Measurements from ENCODE around the gene LDLRAD4. TPM values are rescaled to one million over a fixed set of nuclear protein-coding genes. Genes with fewer than 3 reads are reported as not detected.

The LDLRAD4 gene
- total and polyA plus RNA-seq, 5 donors from 2014 or later: 42.4 to 207 (median 49.8) TPM

- H3K27me3 ChIP-seq (ENCODE audit: control insufficient read depth, insufficient read depth, low read length): no peaks in the 10 kb centered on the region
- H3K4me3 Mint-ChIP-seq: peak overlapping the region in 1 of 4 donors; percentile 58
- H3K36me3 Mint-ChIP-seq: peaks cover 14% of the 10 kb centered on the region
- no peak overlapping the region for H3K27ac ChIP-seq (ENCODE audit: insufficient read depth, low read length, poor library complexity, severe bottlenecking)
- no peak overlapping the region for H3K4me3 ChIP-seq (ENCODE audit: low read depth, low read length)
- H3K9me3 Mint-ChIP-seq: no peaks in the 10 kb centered on the region
- peaks cover 19 to 77% (median 45%) of the 10 kb centered on the region in 4 donors for H3K4me1 Mint-ChIP-seq
- peaks cover 3% of the 10 kb centered on the region for H3K4me1 ChIP-seq (ENCODE audit: control insufficient read depth, insufficient read depth, low read length, poor library complexity, severe bottlenecking)
- H3K27ac Mint-ChIP-seq: peak overlapping the region; percentile 31 to 63 (median 42)
- DNase-seq: no peak
- no peaks in the 10 kb centered on the region for H3K27me3 Mint-ChIP-seq
- no peaks in the 10 kb centered on the region for H3K9me3 ChIP-seq (ENCODE audit: control insufficient read depth in 2 of 2, low read length in 2 of 2)
- ATAC-seq (ENCODE audit: low read depth in 2 of 2): no peak
- H3K36me3 ChIP-seq (ENCODE audit: control insufficient read depth, insufficient read depth, low read length): peaks cover 39% of the 10 kb centered on the region
These were observed 306.9 kb downstream of the LDLRAD4 start for GRCh38 chr18:13525381-13526029.

GRCh38 chr18:13526519-13526918, 308.0 kb downstream of the LDLRAD4 start:
- H3K4me3 ChIP-seq (ENCODE audit: low read depth, low read length): no peak overlapping the region
- no peaks in the 10 kb centered on the region for H3K9me3 ChIP-seq (ENCODE audit: control insufficient read depth in 2 of 2, low read length in 2 of 2)
- Mint-ChIP-seq H3K27me3 (no peaks in the 10 kb centered on the region), H3K36me3 (peaks cover 14% of the 10 kb centered on the region), H3K4me3 (no peak overlapping the region), H3K27ac (peak overlapping the region; percentile 38 to 68 (median 42)), H3K4me1 (peaks cover 13 to 72% (median 41%) of the 10 kb centered on the region in 4 donors), H3K9me3 (no peaks in the 10 kb centered on the region)
- no peak overlapping the region for H3K27ac ChIP-seq (ENCODE audit: insufficient read depth, low read length, poor library complexity, severe bottlenecking)
- DNase-seq (no peak), ATAC-seq (ENCODE audit: low read depth in 2 of 2) (no peak)
- no peaks in the 10 kb centered on the region for H3K27me3 ChIP-seq (ENCODE audit: control insufficient read depth, insufficient read depth, low read length)
- peaks cover 3% of the 10 kb centered on the region for H3K4me1 ChIP-seq (ENCODE audit: control insufficient read depth, insufficient read depth, low read length, poor library complexity, severe bottlenecking)
- peaks cover 32% of the 10 kb centered on the region for H3K36me3 ChIP-seq (ENCODE audit: control insufficient read depth, insufficient read depth, low read length)

GRCh38 chr18:13527256-13527655, 308.7 kb downstream of the LDLRAD4 start:
- peak overlapping the region in 1 of 3 donors; percentile 74 for H3K27ac Mint-ChIP-seq
- no peak for ATAC-seq (ENCODE audit: low read depth in 2 of 2)
- no peak overlapping the region for H3K4me3 Mint-ChIP-seq

GRCh38 chr18:13527730-13528129, 309.2 kb downstream of the LDLRAD4 start:
- no peak for DNase-seq
- no peaks in the 10 kb centered on the region for H3K27me3 Mint-ChIP-seq
- H3K27ac ChIP-seq (ENCODE audit: insufficient read depth, low read length, poor library complexity, severe bottlenecking): no peak overlapping the region
- peaks cover 30% of the 10 kb centered on the region for H3K36me3 ChIP-seq (ENCODE audit: control insufficient read depth, insufficient read depth, low read length)
- H3K36me3 Mint-ChIP-seq: peaks cover 14% of the 10 kb centered on the region
- no peaks in the 10 kb centered on the region for H3K9me3 Mint-ChIP-seq
- ATAC-seq (ENCODE audit: low read depth in 2 of 2): no peak
- H3K27ac Mint-ChIP-seq: peak overlapping the region in 2 of 3 donors; percentile 4 to 74
- H3K4me3 ChIP-seq (ENCODE audit: low read depth, low read length): no peak overlapping the region
- peaks cover 10 to 68% (median 37%) of the 10 kb centered on the region in 4 donors for H3K4me1 Mint-ChIP-seq
- no peaks in the 10 kb centered on the region for H3K9me3 ChIP-seq (ENCODE audit: control insufficient read depth in 2 of 2, low read length in 2 of 2)
- H3K4me1 ChIP-seq (ENCODE audit: control insufficient read depth, insufficient read depth, low read length, poor library complexity, severe bottlenecking): peaks cover 3% of the 10 kb centered on the region
- no peak overlapping the region for H3K4me3 Mint-ChIP-seq
- no peaks in the 10 kb centered on the region for H3K27me3 ChIP-seq (ENCODE audit: control insufficient read depth, insufficient read depth, low read length)

More at GRCh38 chr18:13527256-13527655, 308.7 kb downstream of the LDLRAD4 start:
- peaks cover 14% of the 10 kb centered on the region for H3K36me3 Mint-ChIP-seq
- no peaks in the 10 kb centered on the region for H3K9me3 Mint-ChIP-seq
- Histone ChIP-seq H3K36me3 (ENCODE audit: control insufficient read depth, insufficient read depth, low read length) (peaks cover 32% of the 10 kb centered on the region), H3K4me3 (ENCODE audit: low read depth, low read length) (no peak overlapping the region), H3K9me3 (ENCODE audit: control insufficient read depth in 2 of 2, low read length in 2 of 2) (no peaks in the 10 kb centered on the region), H3K27me3 (ENCODE audit: control insufficient read depth, insufficient read depth, low read length) (no peaks in the 10 kb centered on the region), H3K4me1 (ENCODE audit: control insufficient read depth, insufficient read depth, low read length, poor library complexity, severe bottlenecking) (peaks cover 3% of the 10 kb centered on the region), H3K27ac (ENCODE audit: insufficient read depth, low read length, poor library complexity, severe bottlenecking) (no peak overlapping the region)
- H3K4me1 Mint-ChIP-seq: peaks cover 12 to 68% (median 39%) of the 10 kb centered on the region in 4 donors
- no peak for DNase-seq
- no peaks in the 10 kb centered on the region for H3K27me3 Mint-ChIP-seq

GRCh38 chr18:13528739-13529392, 310.3 kb downstream of the LDLRAD4 start:
- no peaks in the 10 kb centered on the region for H3K9me3 Mint-ChIP-seq
- Histone ChIP-seq H3K27me3 (ENCODE audit: control insufficient read depth, insufficient read depth, low read length) (no peaks in the 10 kb centered on the region), H3K27ac (ENCODE audit: insufficient read depth, low read length, poor library complexity, severe bottlenecking) (no peak overlapping the region), H3K4me1 (ENCODE audit: control insufficient read depth, insufficient read depth, low read length, poor library complexity, severe bottlenecking) (no peaks in the 10 kb centered on the region), H3K9me3 (ENCODE audit: control insufficient read depth in 2 of 2, low read length in 2 of 2) (no peaks in the 10 kb centered on the region), H3K4me3 (ENCODE audit: low read depth, low read length) (no peak overlapping the region), H3K36me3 (ENCODE audit: control insufficient read depth, insufficient read depth, low read length) (peaks cover 28% of the 10 kb centered on the region)
- H3K4me1 Mint-ChIP-seq: peaks cover 17 to 70% (median 45%) of the 10 kb centered on the region in 4 donors
- peaks cover 14% of the 10 kb centered on the region for H3K36me3 Mint-ChIP-seq
- DNase-seq (no peak), ATAC-seq (ENCODE audit: low read depth in 2 of 2) (no peak)
- H3K27me3 Mint-ChIP-seq: no peaks in the 10 kb centered on the region
- no peak overlapping the region for H3K4me3 Mint-ChIP-seq
- H3K27ac Mint-ChIP-seq: peak overlapping the region in 2 of 3 donors; percentile 4 to 44

GRCh38 chr18:13530033-13530878, 311.7 kb downstream of the LDLRAD4 start:
- no peak for ATAC-seq (ENCODE audit: low read depth in 2 of 2)
- H3K9me3 Mint-ChIP-seq: no peaks in the 10 kb centered on the region
- no peaks in the 10 kb centered on the region for H3K27me3 Mint-ChIP-seq
- peak overlapping the region in 1 of 3 donors; percentile 4 for H3K27ac Mint-ChIP-seq
- Histone ChIP-seq H3K4me1 (ENCODE audit: control insufficient read depth, insufficient read depth, low read length, poor library complexity, severe bottlenecking) (no peaks in the 10 kb centered on the region), H3K27ac (ENCODE audit: insufficient read depth, low read length, poor library complexity, severe bottlenecking) (no peak overlapping the region), H3K4me3 (ENCODE audit: low read depth, low read length) (no peak overlapping the region), H3K36me3 (ENCODE audit: control insufficient read depth, insufficient read depth, low read length) (peaks cover 22% of the 10 kb centered on the region), H3K27me3 (ENCODE audit: control insufficient read depth, insufficient read depth, low read length) (no peaks in the 10 kb centered on the region), H3K9me3 (ENCODE audit: control insufficient read depth in 2 of 2, low read length in 2 of 2) (no peaks in the 10 kb centered on the region)
- peaks cover 31 to 71% (median 49%) of the 10 kb centered on the region in 4 donors for H3K4me1 Mint-ChIP-seq
- H3K36me3 Mint-ChIP-seq: peaks cover 15% of the 10 kb centered on the region
- DNase-seq: no peak
- H3K4me3 Mint-ChIP-seq: no peak overlapping the region

- ATAC-seq (ENCODE audit: low read depth in 2 of 2) (peak in 1 of 2 donors; percentile 27), DNase-seq (peak in 1 of 3 donors; percentile 37)
- Histone ChIP-seq H3K27me3 (ENCODE audit: control insufficient read depth, insufficient read depth, low read length) (no peaks in the 10 kb centered on the region), H3K27ac (ENCODE audit: insufficient read depth, low read length, poor library complexity, severe bottlenecking) (no peak overlapping the region), H3K36me3 (ENCODE audit: control insufficient read depth, insufficient read depth, low read length) (peaks cover 17% of the 10 kb centered on the region), H3K4me3 (ENCODE audit: low read depth, low read length) (no peak overlapping the region), H3K9me3 (ENCODE audit: control insufficient read depth in 2 of 2, low read length in 2 of 2) (no peaks in the 10 kb centered on the region), H3K4me1 (ENCODE audit: control insufficient read depth, insufficient read depth, low read length, poor library complexity, severe bottlenecking) (peaks cover under 1% of the 10 kb centered on the region)
- H3K27ac Mint-ChIP-seq: no peak overlapping the region
- peaks cover 38 to 75% (median 56%) of the 10 kb centered on the region in 4 donors for H3K4me1 Mint-ChIP-seq
- H3K4me3 Mint-ChIP-seq: no peak overlapping the region
- H3K27me3 Mint-ChIP-seq: no peaks in the 10 kb centered on the region
- peaks cover 14% of the 10 kb centered on the region for H3K36me3 Mint-ChIP-seq
- H3K9me3 Mint-ChIP-seq: no peaks in the 10 kb centered on the region
These were observed 312.4 kb downstream of the LDLRAD4 start for GRCh38 chr18:13530879-13531387.
